NCI-H2081 treated with DMSO at 0.1 percent for 48 hours (cell line): ENCODE measurements around the gene TANGO6.

Source experiments
- DNase-seq: peaks from one replicate; lab custom pipeline; 2025; lab: John Stamatoyannopoulos, UW

The TANGO6 gene

DNA sequence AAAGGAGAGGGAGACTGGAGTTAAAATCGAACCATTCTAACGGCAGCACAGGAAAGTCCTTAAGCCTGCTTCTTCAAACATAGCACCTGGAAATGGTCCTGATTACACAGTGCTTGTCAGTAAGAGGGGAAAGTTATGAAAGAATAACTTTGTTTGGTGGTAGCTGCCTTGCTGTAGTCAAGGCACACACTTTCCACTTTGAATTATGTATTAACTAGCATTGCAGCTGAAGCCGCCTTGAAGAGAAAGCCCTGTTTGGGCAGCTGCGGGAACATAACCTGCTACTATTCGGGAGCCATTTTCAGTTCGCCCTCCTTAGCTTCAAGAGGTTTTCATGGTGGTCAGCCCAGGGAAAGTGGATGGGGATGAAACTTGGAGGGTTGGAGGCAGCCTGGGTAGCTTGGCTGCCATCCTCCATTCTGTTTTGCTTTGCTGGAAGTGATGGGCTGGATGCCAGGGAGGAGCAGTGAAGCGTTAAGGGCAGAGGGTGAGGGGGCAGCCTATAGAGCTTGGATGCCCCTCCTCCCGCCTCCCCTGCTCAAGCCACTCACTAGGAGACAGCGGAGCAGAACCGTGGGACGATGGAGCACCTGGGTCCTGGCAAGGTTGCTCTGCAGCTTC is 256.9 kb downstream of the TANGO6 start:
- DNase-seq = no peak

DNA sequence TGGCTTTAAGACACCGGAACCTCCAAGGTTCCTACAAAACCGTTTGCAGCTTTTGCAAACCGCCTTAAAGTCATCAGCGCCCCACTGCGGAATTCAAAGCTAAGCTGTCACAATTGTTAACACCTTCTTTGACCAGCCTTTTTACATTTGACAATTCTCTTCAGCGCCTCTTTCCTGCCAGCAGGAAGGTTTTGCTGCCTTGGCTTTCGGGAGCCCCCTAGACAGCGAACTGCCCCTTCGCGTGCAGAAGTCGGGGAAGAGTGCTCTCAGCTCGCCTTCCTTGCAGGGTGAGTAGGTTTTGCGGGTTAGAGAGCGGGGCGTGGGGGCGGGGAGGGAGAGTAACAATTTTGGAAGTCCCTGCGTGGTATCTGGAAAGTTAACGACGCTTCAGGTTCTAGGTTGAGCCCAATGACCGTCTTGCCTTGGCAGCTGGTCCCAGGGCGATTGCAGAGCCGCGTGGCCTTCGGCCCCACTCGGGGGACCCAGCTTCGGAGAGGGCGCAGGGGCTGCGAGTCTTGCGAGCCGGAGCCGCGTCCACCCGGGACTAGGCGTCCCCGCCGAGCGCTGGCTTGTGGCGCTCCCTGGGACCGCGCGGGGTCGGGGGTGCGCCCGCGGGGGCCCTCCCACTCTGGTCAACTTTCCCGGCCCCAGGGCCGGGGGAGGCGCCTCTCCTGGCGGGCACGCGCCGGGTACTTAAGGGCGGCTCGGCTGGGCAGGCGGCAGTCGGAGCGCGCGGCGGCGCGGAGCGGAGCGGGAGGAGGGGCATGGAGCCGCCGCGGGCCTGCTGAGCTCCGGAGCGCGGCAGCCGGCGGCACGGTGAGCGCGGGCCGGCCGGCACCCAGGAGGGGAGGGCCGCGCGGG is 262.4 kb downstream of the TANGO6 start, which contains the start of gene HAS3:
HAS3 (plus strand) TSS at position 153 of the 861 bp plus-strand sequence. CDS start 3,743 bp downstream, outside the sequence.
- DNase-seq = no peak

DNA sequence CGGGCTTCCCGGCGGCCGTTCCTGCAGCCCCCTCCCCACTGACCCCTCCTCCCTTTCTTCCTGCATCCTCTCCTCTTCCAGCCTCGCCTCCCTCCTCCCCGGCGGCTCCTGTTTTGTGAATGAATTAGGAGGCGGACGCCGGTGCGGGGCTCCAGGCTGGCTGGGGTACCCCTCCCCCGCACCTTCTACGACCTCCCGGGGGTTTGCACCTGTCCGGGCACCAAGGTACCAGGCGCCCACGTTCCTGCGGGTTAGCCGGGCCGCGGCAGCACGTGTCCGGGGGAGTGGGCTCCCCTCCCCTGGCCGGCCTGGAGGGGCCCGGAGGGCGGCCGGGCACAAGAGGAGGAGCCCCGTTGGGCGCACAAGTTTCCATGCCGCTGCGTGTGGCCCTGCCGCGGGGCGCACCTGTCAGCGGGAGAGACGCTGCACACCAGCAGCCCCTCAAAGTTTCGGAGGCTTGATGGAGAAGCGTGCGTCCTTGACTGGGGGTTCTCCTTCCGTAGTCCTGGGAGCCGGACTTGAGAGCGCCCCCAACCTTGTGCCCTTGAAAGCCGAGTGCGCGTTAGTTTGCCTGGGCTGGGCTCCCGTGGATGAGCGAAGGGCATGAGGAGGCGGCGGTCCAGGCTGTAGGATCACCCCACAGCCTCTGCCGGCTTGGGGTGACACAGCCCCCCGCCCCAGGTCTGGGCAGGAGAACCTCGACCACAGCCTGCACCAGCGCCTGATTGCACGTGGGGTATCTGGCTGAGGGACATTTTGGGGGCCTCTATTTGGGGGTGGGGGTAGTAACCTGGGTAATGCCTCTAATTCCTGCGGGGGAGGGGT is 263.4 kb downstream of the TANGO6 start:
- no peak for DNase-seq

DNA sequence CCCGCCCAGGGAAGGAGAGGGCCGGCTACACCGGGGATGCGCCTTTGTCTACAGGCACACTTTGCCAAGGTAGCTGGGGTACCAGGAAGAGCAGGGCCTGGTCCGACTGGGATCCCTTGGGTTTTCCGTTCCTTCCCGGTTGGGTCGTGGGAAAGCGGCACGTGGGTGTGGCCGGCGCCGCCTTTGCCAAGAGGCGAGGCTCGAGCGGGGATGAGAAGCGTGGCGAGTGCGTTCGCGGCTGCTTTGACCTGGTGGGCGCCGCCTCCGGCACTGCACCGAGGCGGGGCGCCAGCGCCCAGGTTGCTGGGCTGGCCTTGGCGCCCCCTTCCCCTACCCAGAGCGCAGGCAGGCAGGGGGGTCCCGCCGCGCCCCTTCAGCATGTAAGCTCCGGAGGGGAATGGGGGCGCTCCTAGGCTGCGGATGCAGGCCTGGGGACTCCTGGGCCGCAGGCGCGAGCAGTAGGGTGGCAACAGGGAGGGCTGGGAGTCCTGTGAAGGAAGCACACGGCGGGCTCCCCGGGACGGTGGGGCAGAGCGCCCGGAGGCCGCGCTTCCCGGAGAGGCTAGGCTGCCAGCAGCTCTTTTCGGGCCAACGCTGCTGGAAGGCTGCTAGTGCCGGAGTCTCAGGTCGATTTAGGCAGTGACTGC is 264.1 kb downstream of the TANGO6 start:
- no peak for DNase-seq

DNA sequence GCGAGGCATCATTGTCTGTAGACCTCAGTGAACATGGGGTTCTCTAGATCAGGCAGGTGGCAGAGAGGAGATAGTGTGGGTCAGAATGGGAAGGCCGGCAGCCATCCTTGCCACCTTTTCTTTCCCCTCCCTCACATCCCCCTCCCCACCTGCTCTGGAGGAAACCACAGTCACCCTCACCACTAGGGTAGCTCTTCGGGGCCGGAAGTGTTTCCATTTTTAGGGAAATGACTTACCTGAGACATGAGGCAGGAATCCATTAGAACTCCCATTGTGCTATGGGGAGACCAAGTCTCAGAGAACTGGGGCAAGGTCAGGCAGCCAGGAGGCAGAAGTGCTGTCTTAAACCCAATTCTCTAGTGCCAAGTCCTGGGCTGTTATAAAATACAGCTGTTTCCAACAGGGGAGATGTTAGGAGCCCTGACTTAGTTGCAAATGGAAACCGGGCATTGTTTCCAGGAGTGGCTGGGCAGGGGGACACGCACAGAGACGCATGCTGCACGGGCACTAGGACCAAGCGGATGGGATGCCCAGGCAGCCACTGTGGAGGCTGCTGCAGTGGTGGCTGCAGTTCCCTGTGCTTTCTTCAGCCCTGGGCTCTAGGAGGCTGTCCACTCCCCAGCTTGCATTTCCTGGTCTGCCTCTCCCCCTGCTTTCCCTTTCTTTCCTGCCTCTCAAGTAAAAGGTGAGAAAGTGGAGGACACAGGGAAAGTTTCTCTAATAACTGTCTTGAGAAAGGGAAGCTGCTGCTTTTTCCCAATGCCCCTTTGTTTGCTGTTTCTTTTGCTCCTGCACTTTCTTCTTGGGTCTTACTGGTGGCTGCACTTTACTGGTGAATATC is 265.0 kb downstream of the TANGO6 start:
- DNase-seq = no peak

DNA sequence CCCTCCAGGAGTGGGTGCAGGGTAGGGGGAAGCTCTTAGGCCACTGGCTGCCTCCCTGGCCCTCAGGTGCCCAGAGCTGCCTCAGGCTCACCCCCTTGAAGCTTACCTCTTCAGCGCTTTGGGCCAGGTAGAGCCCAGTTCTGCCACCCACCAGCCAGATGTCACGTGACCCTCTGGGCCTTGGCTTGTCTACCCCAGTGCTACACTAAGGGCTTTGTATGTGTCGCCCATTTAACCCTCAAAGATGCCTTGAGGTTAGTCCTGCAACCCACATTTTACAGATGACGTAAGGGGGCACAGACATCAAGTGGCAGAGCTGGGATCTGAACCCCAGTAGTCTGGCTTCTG is 265.5 kb downstream of the TANGO6 start:
- DNase-seq = no peak

DNA sequence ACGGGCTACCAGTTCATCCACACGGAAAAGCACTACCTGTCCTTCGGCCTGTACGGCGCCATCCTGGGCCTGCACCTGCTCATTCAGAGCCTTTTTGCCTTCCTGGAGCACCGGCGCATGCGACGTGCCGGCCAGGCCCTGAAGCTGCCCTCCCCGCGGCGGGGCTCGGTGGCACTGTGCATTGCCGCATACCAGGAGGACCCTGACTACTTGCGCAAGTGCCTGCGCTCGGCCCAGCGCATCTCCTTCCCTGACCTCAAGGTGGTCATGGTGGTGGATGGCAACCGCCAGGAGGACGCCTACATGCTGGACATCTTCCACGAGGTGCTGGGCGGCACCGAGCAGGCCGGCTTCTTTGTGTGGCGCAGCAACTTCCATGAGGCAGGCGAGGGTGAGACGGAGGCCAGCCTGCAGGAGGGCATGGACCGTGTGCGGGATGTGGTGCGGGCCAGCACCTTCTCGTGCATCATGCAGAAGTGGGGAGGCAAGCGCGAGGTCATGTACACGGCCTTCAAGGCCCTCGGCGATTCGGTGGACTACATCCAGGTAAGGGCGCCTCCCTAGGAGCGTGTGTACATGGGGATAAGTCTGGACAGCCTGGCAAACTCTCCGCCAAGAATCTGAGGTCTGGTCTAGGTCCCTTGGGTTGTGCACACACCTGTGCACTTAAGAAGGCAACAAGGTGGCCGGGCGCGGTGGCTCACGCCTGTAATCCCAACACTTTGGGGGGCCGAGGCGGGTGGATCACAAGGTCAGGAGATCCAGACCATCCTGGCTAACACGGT is 266.3 kb downstream of the TANGO6 start:
- DNase-seq = no peak

DNA sequence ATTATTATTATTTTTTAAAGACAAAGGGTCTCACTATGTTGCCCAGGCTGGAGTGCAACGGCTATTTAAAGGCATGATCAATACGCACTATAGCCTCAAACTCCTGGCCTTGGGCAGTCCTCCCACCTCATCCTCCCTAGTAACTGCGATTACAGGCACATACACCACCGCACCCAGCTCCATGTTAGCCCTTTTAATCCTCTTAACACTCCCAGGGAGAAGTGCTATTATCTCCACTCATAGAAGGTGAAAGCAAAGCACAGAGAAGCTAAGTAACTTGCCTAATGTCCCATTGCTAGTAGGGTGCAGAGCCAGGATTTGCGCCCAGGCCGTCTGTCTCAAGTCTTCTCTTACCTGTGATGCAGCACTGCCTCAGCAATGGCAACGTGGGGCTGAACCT is 267.1 kb downstream of the TANGO6 start:
- no peak for DNase-seq

DNA sequence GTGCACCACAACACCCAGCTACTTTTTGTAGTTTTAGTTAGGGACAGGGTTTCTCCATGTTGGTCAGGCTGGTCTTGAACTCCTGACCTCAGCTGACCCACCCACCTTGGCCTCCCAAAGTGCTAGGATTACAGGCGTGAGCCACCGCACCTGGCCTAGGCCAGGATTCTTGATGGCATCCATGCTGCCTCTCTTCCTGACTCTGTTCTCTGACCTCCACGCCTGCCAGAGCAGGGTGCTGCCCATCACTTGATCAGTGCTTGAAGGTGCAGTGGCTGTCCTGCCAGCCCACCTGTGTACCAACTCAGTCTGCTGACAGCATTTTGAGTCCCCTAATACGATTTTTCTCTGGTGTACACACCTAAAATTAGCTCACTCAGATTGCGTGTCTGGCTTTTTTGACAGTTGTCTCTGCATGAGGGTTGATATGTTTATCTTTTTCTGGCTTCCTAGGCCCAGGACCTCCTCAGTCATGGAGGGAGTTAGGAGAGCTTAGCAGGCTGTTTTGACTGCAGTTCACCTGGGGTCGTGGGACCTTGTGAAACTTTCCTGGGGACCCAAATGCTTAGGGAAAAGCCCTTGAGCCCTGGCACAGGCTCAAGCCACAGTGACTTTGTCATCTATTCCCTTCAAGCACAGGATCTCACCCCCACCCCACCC is 268.0 kb downstream of the TANGO6 start:
- DNase-seq = no peak

DNA sequence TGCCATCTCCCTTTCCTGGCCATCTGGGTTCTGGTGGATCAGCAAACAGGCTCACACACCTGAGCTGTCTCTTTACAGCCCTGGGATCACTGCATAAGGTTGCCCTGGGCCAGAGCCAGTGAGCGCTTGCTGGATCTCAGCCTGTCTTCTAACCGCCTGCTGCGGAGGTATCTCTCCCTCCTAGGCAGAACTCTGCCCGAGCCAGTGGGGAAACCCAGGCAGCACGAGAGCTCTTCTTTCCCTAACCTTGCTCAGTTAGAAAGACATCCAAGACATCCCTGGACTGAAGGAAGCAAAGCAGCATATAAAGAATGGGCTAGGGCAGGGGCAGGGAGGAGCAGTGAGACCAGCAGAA is 268.5 kb downstream of the TANGO6 start:
- no peak for DNase-seq

DNA sequence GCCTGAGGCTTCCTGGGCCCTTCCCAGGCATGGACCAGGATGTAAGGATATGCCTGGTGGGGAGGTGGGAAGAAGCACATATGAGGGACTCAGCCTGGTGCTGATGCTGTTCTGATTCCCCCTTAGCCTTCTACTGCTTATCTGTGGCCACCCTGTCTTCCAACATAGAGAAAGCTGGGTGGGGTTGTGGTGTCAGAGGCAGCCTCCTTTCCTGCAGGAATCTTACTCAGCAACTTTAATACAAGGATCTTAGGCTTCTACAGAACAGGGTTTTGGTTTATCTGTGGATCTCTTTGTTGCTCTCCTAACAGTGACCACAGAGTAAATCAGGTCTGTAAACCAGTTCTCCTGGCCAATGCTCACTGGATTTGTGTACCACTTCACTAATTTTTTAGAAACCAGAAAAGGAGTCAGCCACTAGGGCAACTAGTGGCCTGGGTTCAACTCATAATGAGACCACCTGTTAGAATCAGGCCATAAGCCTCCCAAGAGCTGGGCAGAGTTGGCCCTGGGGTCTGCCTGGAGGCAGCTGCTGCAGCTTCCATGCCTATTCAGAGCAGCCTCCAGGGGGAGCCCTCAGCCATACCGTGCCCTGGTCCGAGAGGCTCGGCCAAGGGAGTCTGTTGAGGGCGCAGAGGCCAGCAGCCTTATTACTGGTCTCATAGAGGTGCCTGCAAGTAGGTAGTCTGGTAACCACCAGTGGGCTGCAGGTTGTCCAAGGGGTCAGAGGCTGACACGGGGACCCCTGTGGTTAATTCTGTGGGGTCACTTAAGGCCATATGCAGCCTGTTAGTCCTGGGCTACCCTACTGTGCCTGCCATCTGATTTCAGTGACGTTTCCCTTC is 269.2 kb downstream of the TANGO6 start:
- no peak for DNase-seq

DNA sequence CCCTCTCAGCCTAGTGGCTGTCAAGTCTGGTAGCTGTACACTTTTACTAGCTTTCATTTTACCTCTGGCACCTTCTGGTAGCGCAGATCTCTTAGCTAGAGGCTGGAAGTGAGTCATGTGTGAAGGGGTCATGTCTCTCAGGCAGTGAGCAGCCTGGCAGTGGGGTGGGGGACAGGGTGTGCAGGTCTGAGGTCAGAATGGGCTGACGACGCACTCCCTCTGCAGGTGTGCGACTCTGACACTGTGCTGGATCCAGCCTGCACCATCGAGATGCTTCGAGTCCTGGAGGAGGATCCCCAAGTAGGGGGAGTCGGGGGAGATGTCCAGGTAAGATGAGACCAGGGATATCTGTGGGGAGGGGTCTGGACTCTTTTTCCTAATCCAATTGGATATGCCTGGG is 269.9 kb downstream of the TANGO6 start:
- DNase-seq = no peak

DNA sequence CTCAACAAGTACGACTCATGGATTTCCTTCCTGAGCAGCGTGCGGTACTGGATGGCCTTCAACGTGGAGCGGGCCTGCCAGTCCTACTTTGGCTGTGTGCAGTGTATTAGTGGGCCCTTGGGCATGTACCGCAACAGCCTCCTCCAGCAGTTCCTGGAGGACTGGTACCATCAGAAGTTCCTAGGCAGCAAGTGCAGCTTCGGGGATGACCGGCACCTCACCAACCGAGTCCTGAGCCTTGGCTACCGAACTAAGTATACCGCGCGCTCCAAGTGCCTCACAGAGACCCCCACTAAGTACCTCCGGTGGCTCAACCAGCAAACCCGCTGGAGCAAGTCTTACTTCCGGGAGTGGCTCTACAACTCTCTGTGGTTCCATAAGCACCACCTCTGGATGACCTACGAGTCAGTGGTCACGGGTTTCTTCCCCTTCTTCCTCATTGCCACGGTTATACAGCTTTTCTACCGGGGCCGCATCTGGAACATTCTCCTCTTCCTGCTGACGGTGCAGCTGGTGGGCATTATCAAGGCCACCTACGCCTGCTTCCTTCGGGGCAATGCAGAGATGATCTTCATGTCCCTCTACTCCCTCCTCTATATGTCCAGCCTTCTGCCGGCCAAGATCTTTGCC is 271.1 kb downstream of the TANGO6 start:
- DNase-seq = no peak

DNA sequence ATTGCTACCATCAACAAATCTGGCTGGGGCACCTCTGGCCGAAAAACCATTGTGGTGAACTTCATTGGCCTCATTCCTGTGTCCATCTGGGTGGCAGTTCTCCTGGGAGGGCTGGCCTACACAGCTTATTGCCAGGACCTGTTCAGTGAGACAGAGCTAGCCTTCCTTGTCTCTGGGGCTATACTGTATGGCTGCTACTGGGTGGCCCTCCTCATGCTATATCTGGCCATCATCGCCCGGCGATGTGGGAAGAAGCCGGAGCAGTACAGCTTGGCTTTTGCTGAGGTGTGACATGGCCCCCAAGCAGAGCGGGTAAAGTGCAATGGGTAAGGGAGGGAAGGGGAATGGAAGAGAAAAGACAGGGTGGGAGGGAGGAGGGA is 271.6 kb downstream of the TANGO6 start:
- DNase-seq = no peak

DNA sequence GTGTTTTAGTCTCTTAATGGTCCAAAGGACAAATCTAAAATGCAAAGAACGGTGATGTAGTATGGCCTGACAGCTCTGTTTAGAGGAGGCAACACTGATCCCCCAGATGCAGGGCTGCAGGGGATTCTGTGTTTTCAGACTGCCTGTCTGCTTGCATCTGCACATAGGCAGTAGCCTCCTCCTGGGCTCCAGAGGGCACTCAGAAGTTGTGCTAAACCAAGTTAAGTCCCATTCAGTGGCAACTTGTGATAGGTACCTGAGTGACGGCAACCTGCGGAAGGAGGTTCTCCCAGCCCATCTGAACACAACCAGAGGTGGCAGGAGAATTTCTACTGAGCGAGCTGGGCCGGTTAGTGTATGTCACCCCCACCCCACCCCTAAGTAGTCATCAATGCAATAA is 272.0 kb downstream of the TANGO6 start:
- DNase-seq = no peak

DNA sequence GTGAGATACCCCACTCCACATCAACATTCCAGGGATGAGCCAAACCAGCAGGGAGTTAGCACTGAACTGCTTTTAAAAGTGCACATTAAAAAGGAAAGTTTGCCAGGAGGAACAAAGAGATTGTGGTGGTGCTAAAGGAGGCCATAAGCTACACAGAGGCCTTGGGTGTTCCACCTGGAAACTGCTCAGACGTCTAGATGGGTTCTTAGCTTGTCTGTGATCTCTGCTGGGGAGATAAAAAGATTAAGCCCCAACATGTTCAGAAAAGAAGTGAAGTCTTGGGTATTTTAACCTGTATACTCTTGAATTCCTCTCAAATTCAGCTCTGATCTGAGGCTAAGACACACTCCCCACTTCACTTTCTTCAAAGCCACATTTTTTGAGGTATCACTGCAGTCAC is 272.5 kb downstream of the TANGO6 start:
- DNase-seq = no peak

DNA sequence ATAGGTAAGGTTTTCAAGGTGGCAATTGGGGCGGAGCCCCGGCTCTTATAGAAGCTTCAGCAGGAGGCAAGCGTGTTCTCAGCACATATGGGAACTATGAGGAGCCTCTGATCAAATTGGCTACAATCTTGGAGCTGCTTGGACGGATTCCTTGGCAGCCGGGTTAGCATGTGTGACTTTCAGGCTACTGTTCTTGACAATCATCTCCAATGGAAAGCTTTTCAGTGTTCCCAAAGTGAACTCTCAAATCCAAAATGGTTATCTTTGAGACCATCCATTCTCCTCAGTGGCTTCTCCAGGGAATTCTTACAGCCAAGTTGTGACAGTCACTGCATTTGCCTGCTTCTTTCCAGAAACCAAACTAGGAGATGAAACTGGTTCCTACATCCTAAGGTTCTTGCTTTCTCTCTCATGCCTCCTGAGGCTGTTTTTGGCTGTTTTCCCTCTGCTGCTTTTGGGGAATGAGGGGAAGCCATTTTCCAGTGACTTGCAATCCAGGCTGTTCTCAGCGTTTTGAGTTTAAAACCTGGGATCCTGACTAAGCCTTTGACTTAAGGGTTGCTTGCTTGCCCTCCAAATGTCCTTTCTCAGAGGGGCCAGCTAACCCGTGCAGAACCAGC is 273.0 kb downstream of the TANGO6 start:
- no peak for DNase-seq

DNA sequence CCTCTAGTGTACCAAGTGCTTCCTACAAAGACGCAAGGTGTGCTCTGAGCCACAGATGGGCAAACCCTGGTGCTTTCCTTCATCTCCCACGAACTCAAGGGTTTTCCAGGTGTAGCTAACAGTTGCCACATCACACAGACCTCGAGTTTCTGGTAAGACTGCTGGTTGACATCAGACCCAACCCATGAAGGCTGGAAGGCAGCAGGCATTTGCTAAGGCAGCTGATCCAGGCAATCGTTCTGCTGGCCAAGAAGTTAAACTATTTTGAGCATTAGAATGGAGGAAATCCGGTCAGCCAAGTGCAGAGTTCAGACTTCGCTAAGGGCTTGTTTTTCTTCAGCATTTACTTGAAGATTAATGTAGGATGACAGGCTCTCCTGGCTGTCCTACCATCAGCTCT is 273.6 kb downstream of the TANGO6 start:
- no peak for DNase-seq
